Stimulated activated CD8-positive, alpha-beta memory T cell treated with anti-CD3 and anti-CD28 coated beads, Interleukin-12 subunit alpha, Interleukin-12 subunit beta, amount 100 ng/mL, for 1 hour (primary cell): ENCODE data around the gene CDK14.

ENCODE experiments used
- DNase-seq: peaks from one replicate; pipeline ENCODE4 v3.0.0-alpha.2; 2020; ENCODE audit warnings: low read depth

The CDK14 gene

GRCh38 chr7:91050677-91051076, 454.6 kb downstream of the CDK14 start:
- no peak for DNase-seq

DNA sequence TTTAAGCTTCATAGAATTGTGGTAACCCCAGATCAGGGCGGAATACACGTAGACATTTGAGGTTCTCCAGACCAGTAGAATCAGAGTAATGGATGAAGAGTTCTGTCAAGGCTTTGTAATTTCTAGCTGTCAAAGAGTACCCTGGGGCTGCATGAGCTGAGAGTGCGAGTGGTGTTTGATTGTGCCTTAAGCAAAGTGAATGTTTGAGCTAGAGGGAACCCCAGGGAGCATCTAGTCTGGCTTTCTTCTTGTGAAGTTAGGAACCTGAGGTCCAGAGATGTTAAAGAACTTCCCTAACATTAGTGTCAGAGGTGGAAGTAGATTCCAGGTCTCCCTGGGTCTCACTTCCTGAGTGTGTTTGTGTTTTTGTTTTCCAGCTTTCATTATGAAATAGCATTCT, 455.8 kb downstream of the CDK14 start:
- no peak for DNase-seq

DNA sequence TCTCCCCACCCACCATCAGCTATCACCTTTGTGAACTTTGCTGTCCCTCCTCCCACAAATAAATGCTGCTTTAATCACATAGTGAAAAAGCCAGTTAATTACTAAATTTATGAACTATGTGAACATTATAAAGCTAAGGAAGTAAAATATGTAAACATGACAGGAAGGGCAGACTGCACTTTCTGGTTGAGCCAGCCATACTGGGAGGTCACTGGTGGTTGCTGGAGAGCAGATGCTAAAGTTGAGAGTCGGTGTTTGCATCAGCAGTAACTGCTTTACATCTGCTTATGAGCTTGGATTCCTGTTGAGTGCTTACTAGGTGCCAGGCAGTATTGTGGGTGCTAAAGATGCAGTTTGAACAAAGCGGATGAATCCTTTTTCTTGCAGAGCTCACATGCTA, 458.3 kb downstream of the CDK14 start:
- DNase-seq = no peak

DNA sequence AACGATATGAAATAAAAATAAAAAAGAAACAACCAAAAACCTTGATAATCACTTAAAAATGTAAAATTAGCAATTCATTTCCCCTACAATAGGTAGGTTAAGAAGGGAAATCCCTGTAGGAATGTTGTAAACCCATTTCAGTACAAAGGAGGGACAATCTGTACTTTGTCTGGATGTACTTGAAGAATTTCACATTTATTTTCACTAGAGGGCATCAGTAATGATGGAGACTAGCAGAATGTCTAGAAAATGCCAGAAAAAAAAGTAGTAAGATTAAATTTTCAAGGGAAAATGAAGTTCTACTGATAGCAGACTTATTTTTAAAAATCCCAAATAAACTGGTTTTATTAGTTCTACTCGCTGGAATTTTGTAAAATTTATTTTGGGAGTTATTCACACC, 459.1 kb downstream of the CDK14 start:
- no peak for DNase-seq

- DNase-seq = no peak
Observed at GRCh38 chr7:91062713-91063112, 466.6 kb downstream of the CDK14 start.

DNA sequence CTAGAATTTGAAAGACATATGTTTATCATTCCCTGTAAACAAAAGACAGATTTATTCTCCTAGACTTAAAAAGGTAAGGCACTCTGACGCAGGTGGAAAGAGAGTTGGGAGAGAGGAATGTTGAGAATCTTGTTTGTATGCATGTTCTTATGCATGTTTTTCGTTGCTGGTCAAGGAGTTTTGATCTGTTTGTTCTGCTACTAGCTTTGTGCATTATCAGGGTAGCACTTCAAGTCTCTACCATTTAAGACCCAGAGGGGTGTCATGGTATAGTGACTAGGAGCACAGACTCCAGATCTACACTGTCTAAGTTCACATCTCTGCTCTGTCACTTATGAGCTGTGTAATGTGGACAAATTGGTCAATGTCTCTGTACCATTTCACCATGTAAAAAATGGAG, 467.9 kb downstream of the CDK14 start:
- DNase-seq = no peak

DNA sequence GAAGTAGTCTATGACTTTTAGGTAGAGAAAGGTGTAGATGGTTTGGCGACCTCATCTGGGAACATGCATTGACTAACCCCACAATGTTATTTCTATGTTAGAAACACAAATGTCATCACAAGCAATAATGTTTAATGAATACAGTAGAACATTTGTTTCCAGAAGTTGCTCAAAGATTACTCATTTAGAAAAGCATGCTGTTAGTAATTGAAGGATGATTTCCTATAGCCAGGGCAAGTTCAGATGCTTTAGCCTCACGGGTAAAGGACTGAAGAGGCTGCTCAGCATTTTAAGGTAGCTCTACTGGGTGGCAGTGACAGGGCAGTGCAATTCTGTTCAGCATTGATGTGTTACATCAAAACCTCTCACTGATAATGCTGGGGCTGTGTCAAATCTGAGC, 468.8 kb downstream of the CDK14 start:
- no peak for DNase-seq

GRCh38 chr7:91066627-91067026, 470.5 kb downstream of the CDK14 start:
- no peak for DNase-seq

GRCh38 chr7:91067242-91067641, 471.1 kb downstream of the CDK14 start:
- DNase-seq = no peak

DNA sequence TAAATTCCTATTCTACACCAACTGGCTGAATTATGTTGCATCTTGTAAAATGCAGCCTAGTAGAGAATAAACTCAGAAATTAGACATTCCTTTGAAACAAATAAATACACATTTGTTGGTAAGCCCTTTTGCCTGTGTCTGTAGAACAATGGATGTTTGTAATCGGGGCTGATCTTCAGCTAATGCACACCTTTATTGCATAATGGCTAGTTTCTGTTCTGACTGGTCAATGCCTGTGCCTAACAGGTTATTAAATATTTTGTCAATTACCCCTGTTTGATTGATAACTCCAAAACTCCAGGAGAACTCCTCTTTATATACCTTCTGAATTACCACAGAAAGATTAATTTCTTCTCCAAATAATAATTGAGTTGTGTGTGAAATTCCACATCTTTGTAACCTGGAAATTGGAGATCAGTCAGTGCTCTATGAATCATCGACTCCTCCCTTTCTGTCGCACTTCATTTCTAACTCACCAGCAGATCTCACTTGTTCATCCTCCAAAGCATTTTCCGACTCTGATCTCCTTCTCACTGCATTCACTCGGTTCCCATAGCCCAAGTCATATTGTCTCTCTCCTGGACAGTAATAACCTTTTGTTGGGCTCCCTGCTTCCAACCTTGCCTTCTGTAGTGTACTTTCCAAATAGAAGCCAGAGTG, 472.1 kb downstream of the CDK14 start:
- DNase-seq = no peak

- no peak for DNase-seq
Observed at GRCh38 chr7:91069146-91069545, 473.0 kb downstream of the CDK14 start.

GRCh38 chr7:91079487-91079886, 483.4 kb downstream of the CDK14 start:
- no peak for DNase-seq

DNA sequence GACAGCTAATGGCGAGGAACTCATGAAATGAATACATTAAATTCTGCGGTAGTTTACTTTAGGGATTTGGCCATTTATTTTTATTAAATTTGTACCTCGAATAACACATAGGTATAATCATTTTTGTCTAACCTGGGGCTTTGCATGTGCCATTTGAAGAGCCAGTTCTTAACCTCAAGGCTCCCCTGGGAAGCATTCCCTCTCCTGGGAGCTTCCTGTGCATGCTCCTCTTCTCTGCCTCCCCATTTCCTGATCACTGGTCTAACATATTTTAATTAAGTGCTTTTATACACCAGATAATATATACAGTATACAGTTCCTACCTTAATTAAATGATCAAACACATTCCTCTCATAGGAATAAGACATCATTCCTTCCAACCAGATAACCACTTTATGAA, 484.2 kb downstream of the CDK14 start:
- DNase-seq = no peak

DNA sequence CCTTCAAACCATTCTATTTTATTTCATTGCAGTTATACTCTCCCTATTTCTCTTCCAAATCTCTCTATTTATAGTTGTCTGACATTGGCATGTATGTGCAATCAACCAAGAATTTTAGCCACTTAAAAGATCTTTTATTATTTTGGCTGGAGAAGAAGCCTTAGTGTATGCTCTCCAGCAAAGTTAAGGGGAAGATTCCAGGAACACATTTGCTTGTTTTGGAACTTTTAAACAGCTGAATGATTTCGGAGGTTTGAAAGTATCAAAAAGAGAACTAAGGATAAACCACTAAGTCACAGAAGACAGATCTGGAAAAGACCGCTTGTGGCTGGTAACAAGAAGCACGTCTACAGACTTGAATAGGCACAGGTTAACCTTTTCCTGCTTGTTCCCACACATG, 485.9 kb downstream of the CDK14 start:
- DNase-seq = no peak

DNA sequence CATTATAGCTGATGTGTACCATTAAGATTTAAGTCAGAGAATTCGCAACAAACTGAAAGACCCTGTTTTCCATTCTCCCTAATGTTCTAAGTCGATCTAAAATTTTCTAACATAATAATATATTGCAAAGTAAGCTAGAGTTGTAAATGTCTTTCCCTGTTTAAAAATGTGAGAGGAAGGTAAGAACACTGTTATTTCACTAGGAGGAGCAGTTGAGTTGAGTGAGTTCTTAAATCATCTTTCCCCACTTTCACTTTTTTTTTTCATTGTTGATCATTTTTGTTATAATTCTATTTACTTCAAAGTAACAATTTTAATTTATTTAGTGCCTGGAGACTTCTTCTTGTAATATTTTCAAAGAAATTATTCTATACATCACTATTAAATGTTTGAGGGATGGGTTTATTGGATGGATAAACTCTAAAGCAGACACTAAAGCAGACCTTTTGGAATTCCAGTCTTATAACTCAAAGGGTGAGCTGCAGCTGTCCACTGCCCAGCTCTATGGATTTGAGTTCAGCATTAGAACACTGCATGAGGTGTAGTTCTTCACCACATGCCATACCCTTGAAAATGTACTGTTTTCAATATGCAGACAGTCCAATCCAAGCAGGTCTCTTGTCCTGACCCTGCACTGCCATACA, 486.9 kb downstream of the CDK14 start:
- DNase-seq = no peak

DNA sequence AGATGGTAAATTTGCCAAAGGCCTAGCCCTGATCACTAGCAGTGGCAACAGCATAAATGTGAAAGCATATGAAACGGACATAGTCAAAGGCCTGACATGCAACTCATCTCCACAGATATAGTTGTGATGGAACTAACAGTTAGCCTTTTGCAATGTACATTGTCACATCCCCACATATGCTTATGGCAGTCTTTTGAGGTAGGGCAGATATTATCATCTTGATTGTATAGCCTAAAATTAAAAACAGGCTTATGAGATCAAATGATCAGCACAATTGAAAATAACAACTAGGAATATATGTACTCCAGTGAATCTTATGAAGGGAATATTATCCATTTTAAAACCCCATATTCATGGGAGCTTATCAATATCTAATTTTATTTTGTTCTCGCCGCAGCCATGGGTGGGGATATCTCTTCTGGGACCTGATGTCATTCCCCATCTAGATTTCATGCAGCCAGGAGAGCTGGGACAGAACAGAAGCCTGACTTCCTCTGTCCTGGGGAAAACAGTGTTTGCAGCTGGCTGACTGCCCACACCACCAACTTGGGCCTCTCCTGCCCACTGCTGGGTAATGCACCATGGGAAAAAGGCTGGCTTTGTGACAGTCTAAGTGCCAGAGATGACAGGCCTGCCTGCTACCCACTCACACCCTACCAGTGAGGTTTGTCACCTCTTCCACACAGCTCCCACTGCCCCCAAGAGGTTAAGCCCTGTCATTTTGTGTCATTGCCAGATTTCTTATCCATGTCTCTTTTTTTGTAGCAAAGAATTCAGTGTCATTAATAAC, 487.9 kb downstream of the CDK14 start:
- no peak for DNase-seq

GRCh38 chr7:91085175-91085574, 489.1 kb downstream of the CDK14 start:
- DNase-seq = no peak

GRCh38 chr7:91086200-91086599, 490.1 kb downstream of the CDK14 start:
- no peak for DNase-seq

- DNase-seq = no peak
Observed at GRCh38 chr7:91088156-91088555, 492.0 kb downstream of the CDK14 start.

- DNase-seq = no peak
Observed at GRCh38 chr7:91088691-91089090, 492.6 kb downstream of the CDK14 start.

DNA sequence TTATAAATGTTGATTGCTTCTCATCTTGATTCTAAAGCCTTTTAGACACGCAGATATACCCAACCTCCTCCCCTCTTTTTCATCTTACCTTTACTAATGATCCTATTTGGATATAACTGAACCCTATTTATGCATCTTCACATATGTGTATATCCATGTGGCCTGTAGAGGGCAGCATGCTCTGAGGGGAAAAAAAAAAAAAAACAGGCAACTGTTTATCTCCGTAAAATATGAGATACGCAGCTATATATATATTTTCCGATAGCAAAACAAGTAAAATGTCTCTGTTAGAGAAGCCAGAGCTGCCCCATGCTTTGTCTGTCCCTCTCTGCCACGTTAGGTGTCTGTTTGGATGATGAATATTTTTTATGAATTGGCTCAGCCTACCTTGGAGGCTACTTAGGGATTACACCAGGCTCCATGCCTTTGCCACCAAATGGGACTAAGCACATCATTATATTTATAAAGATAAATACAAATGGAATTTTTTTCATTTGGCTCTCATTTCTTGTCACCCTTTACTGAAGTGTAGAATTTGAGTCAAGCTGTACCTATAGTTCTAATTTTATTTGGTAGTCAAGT, 493.4 kb downstream of the CDK14 start:
- no peak for DNase-seq

DNA sequence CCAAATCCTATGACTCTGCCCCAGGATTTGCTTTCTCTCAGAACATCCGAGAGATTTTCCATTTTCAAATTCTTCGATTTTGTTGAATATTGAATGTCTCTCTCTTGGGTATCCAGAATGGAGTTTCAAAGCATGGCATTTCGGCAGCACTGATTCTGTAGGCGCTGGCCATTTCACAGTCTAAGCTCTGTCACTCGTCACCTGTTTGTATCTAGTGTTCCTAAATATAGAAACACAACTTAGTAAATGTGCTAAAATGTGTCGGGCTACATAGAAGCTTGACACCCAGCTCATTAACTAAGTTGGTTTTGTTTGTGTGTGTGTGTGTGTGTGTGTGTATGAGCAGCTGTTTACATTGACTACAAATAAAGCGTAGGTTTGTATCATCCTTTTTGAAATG, 494.6 kb downstream of the CDK14 start:
- DNase-seq = no peak

- DNase-seq = no peak
Observed at GRCh38 chr7:91091631-91092030, 495.5 kb downstream of the CDK14 start.
